EL (cell line): ENCODE measurements around the gene NCOA1.

Experiments used
- DNase-seq: peaks from one replicate; pipeline ENCODE4 v3.0.0-alpha.2; 2016

NCOA1 gene

DNA sequence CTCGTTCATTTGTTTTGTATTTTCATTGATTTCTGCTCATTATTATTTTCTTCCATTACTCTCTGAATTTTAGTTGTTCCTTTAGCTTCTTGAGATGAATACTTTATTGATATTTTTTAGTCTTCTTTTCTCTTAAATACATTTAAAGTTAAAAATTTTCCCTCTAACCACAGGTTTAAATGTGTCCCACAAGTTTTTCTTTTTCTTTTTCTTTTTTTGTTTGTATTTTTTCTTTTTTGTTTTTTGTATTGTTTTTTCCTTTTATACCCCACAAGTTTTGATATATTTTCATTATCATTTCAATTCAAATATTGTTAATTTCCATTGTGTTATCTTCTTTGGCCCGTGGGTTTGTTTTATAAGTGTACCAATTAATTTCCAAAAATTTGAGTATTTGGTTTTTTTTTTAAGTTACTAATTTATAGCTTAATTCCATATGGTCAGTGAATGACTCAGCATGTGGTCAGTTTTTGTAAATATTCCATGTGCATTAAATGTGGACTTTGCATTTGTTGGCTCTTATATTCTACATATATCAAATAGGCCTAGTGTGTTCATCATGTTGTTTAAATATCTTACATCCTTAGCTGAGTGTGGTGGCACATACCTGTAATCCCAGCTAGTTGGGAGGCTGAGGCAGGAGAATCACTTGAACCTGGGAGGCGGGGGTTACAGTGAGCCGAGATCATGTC, 318.4 kb downstream of the NCOA1 start:
- DNase-seq: peak; percentile 44

DNA sequence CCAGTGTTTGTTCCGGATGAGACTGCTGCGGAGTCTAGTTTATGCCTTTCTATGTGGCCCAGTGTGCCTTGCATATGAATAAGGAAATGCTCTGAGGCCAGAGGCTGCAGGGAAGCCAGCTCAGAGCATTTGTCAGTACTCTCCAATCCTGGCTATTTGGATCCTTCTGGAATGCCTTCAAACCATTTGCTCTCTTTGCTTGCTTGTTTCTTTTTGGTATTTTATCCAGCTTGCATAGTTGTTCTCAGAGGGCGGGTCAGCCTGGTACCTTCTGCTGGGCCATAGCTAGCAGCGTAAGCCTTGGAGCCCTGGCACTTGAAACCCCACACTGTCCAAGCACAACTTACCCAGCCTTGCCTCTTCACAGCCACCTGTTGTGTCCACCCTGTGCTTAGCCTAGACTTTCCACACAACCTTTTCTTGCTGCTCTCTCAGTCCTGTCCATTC, 322.7 kb downstream of the NCOA1 start:
- no peak for DNase-seq

GRCh38 chr2:24814516-24814915, 323.5 kb downstream of the NCOA1 start:
- no peak for DNase-seq

GRCh38 chr2:24815171-24815570, 324.1 kb downstream of the NCOA1 start:
- DNase-seq: no peak

DNA sequence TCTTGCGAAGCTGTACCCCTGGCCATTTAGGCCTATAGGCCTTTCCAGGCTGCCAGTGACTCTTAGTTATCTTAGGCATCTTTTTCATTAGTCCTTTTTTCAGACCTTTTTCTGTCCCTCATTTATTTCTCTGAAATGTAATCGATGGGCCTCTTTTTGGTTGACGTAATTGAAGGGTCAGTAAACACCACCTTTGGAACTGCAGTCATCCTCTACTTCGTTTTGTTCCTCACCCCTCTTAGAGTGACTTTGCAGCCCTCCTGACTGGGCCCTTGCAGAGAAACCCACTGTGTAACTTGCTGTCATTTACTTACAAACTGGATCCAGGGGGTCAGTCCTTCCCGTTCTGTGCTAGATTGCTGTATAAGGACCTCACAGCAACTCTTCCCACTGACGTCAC, 325.4 kb downstream of the NCOA1 start:
- DNase-seq: no peak

DNA sequence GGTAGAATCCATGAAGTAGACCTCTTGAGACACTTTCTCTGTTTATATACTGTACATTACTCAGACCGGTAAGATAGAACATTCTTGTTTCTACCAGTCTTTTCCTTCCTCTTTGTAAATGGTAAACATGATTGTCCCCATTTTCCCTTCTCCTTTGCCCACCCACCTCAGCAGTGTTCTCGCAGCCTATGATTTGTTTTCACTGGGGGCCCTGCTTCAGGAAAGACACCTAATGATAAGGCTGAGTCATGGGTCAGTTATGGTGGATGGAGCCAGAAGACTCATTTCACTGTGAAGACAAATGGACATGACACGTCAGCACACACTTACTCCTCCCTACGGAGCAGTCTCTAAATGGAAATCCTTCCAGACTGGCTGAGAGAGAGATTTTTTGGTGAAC, 325.8 kb downstream of the NCOA1 start:
- DNase-seq: peak; percentile 86

- DNase-seq: peak; percentile 37
These were observed 327.7 kb downstream of the NCOA1 start for GRCh38 chr2:24818721-24819167.

GRCh38 chr2:24819442-24820174, 328.6 kb downstream of the NCOA1 start:
- no peak for DNase-seq

- no peak for DNase-seq
These were observed 329.1 kb downstream of the NCOA1 start for GRCh38 chr2:24820175-24820513.
